ENCODE results near the gene TBCD.

The TBCD gene

GRCh38 chr17:82872591-82873520 is 121.0 kb downstream of the TBCD start:
- DNase-seq: no peak

- no peak for DNase-seq
Observed at GRCh38 chr17:82873521-82873920, 121.7 kb downstream of the TBCD start.

DNA sequence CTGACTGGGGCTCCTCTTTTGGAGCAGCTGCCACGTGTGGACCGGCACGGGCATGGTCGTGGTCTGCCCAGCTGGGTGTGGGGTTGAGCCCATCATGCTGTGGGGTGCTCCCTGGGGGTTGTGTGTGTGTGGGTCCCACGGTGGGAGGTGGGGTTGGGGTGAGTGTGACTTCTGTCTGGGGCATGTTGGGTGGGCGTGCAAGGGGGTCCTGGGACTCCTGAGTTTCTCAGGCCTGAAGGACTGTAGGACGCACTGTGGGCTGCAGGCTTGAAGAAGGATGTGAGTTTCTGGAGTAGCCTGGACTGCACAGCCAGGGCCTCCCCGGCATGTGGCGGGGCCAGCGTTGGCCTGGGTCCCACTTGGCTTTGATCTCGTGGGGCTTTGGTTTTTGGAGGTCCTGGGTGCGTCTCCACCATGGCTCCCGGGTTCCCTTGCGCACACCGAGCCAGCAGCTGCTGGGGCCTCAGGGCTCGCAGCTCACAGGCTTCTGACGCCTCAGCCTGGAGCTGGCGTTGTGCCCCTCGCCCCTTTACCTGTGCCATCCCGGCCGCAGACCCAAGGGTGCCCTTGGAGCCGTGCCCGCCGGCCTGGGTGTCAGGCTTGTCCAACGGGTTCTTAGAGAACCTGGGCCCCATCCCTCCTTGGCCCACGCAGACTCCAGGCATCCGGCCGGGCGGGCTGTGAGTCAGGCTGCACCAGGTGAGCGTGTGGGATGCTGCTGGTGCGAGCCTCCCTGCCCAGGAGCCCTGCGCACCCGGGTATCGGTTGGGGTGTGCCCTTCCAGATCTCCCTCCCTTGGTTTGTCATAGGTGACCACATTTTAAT is 122.4 kb downstream of the TBCD start:
- no peak for DNase-seq

GRCh38 chr17:82875407-82875856 is 123.6 kb downstream of the TBCD start:
- DNase-seq: no peak

- DNase-seq: no peak
Observed at GRCh38 chr17:82876149-82876548, 124.3 kb downstream of the TBCD start.

GRCh38 chr17:82876602-82877379 is 124.9 kb downstream of the TBCD start:
- DNase-seq: peak; percentile 12

- DNase-seq: no peak
Observed at GRCh38 chr17:82878527-82878926, 126.7 kb downstream of the TBCD start.

GRCh38 chr17:82879241-82879640 is 127.4 kb downstream of the TBCD start:
- DNase-seq: no peak

DNA sequence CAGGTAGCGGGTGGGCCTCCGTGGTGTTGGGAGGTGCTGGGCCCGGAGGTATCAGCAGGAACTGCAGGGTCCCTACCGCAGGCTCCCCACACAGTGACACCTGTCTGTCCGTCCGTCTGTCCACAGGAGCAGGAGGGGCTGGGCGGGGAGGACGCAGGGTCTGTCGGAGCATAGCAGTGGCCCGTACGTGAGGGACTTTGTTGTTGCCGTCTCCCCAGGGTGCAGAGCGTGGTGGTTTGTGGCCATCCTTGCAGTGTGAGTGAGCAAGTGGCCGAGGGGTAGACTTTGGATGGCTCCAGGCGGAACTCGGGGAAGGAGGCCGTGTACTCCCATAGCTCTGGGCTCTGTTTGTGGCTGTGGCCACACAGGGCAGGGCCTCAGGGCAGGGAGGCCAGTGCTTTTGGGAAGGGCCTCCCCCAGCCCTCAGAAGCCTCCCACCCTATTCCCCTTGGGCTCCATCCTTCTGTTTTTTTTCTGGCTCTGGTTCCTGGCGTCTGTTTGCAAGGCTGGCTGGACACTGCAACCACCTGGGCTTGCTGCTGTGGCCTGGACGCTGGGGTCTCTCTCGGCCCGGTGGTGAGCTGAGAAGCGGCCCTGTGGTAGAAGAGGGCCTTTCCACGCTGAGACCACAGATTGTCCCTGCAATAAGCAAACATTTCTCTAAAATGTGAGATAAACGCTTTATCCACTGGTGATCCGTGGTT is 128.9 kb downstream of the TBCD start:
- DNase-seq: no peak

DNA sequence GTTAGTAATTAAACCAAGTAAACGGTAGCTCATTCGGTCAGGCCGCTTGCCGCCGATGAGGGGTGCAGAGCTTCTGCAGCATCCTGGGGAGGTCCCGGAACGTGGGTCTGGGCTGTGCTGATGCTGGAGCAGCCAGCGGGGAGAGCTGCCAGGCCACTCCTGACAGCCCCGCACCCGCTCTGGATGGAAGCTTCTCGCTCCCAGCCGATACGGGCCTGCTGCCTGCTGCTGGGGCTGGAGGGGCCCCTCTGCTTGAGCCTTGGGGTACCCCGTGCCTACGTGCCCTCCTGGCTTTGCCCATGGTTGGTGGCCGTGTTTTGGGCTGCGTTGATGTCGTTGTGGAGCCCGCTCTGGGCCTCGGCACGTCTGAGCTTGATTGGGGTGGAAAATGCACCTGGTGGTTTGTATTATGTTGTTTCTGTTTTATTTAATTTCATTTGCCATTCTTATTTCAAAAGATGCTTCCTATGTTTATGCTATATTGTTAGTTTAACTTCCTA is 129.5 kb downstream of the TBCD start:
- no peak for DNase-seq

DNA sequence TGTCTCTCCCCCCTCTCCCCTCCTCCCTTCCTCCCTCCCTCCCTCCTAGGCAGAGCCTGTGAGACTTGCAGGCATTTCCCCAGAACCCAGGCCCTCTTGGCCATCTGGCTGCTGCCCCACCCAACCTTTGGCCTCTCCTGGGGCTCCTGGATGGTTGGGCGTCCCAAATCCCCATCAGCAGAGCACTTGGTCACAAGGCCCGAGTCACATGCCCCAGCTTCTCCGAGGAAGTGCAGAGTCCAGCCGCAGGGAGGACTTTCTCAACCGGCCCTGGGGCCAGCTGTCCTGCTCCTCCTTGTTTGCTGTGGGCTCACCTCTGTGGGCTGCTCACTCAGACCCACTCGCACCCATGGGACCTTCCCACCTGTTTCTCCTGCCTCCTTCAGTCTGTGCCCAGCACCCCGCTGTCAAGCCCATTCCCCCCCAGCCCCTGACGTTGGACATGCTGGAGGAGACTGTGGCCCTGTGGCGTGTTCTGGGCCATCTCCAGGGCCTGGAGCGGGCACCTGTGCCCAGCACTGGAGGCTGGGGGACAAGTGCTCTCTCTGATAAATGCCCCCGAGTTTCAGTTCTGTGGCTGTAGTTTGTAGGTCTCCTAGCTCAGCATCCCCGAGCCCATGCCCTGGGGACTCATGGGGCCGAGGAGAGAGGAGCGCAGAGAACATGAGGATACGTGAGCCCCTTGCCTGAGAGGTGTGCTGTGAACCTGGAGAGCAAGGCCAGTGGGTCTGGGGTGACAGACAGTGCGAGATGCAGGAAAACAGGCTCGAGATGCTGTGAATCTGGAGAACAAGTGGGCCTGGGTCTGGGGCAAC is 130.2 kb downstream of the TBCD start:
- no peak for DNase-seq

- no peak for DNase-seq
Observed at GRCh38 chr17:82882715-82883418, 131.0 kb downstream of the TBCD start.

DNA sequence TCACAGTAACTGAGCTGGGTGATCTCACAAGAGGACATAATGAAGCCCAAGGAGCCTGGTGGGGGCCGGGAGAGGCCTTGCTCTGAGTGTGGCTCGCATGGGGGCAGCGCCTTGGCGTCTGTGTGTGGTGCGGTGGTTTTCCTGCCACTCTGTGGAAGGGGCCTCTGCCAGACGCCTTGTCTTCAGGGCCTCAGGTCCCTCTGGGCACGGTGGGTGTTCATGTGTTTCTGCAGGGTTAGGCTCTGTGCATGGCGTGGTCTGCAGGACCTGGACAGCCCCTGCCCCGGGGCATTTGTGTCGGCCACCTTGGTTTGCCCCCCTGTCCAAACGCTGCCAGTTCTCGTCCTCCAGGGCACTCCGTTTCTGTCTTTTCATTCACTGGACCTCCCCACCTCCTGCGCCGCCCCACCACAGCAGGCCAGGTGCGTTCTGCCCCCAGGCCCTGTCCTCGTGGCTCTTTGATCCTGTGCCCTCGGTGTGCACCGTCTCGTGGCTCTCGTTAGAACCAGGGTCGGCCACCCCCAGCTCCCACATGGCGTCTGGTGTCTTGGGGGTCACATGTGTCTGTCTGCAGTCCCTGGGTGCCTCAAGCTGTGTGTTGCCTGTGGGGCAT is 131.7 kb downstream of the TBCD start:
- DNase-seq: no peak

- no peak for DNase-seq
Observed at GRCh38 chr17:82884341-82884969, 132.6 kb downstream of the TBCD start.

DNA sequence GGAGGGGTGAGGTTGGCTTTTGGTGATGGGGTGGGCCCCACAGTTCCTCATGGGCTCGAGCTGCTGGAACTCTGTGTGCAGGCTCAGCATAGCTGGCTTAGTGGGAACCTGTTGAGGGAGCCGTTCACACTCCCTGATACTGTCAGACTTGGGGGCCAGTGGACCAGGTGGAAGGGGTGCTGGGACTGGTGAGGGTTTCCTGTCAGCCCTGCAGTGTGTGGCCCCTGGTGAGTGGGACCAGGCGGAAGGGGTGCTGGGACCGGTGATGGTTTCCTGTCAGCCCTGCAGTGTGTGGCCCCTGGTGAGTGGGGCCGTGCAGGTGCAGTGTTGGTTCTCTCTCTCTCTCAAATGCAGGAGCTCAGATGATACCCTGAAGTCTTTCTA is 133.1 kb downstream of the TBCD start:
- DNase-seq: no peak

DNA sequence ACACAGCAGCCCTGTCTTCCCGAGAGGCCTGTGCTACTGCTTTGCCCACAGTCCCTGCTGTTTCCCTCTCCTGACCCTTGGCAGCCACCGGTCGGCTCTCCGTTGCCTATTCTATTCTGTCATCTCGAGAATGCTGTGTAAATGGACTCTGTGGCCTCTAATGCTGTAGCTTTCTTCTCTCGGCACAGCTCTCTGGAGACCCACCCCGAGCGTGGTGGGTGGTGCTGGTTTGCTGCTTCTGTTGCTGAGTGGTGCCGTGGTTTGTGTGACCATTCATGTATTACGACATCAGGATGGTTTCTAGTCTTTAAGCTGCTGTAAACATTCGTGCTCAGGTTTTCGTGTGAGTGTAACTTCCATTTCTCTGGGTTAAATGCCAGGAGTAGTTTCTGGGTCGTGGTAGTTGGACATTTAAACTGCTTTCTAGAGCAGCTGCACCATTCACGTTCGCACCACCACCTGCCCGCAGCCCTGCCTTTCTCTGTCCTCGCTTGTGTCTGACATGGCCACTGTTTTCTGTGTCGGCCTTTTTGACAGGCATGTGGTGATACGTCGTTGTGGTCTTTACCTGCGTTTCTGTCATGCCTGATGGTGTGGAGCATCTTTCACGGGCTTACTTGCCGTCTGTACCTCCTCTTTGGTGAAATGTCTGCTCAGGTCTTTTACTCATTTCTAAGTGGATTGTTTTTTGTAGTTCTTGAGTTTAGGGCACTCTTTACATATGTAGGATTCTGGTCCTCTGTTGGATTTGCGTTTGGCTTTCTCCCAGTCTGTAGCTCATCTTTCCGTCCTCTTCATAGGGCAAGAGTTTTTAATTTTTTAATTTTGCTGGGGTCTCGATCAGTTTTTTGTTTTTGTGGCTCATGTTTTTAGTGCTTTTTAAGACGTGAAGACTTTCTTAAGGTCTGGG is 135.6 kb downstream of the TBCD start:
- DNase-seq: no peak

- no peak for DNase-seq
Observed at GRCh38 chr17:82888583-82889495, 137.0 kb downstream of the TBCD start.

Data from OCI-M1 (cell line).